ENCODE data around the gene TCTN2. TPM values are rescaled to one million over a fixed set of nuclear protein-coding genes. Genes with fewer than 3 reads are reported as not detected.

TCTN2 gene
- total and polyA plus RNA-seq, 10 of the 15 experiments (the other 5 are each of a cell fraction or from before 2014, with no cell fraction given): 0.55 to 5.5 (median 3.3) TPM

DNA sequence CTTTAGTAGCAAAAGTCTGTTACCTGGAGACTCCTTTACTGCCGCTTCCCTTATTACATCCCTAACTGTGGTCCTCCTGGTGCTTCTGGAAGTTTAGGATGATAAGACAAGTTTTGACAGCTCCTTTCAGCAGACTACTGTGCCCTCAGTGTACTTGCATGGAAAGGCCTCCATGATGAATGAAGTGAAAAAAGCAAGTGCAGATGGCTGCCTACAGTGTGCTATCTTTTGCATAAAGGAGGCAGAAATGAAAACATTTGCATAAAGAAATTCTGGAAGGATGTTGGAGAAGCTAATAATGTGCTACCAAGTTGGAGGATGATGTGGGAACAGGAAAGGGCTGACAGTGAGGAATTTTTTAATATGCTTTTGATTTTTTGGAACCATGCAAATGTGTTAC lies 4.5 kb downstream of the TCTN2 start:
- no peak overlapping the region for H2AFZ ChIP-seq (ENCODE audit: control insufficient read depth, low read depth, low read length)
- H3K27ac ChIP-seq (ENCODE audit: control insufficient read depth, insufficient read depth): no peak overlapping the region
- ChIA-PET CTCF (interaction anchor here (0.6 kb wide), 1 partner anchor 227 kb away, joined by 3 read pairs; no protein-coding TSS in a partner anchor), RAD21 (ENCODE audit: unreplicated experiment) (no interaction called here), SMC1A (ENCODE audit: uncharacterized antibody, unreplicated experiment) (no interaction called here), POLR2A (no interaction called here)
- H4K20me1 ChIP-seq (ENCODE audit: control insufficient read depth, insufficient read depth): no peaks in the 10 kb centered on the region
- peaks cover 5% of the 10 kb centered on the region; the same call in 1 of the 2 replicates for H3K4me1 ChIP-seq (ENCODE audit: control insufficient read depth, insufficient read depth, low read length)
- ATAC-seq (no peak), DNase-seq (ENCODE audit: low read depth, low spot score) (no peak), FAIRE-seq (no peak)
- no peaks in the 10 kb centered on the region; a peak in 1 of 4 replicates for H3K36me3 ChIP-seq (ENCODE audit: control insufficient read depth in 2 of 2, insufficient read depth in 2 of 2, low read length in 1 of 2)
- intact Hi-C loops (cut with micrococcal nuclease; ENCODE audit: unreplicated experiment) (no loop called here), in situ Hi-C loops (cut with MboI) (no loop called here)
- no peaks in the 10 kb centered on the region for H3K79me2 ChIP-seq (ENCODE audit: control insufficient read depth, insufficient read depth, low read length)
- no peak overlapping the region for H3K4me2 ChIP-seq (ENCODE audit: control insufficient read depth, insufficient read depth)
- no TSS peak for BruUV-seq (replicated peaks)
- H3K27me3 ChIP-seq (replicated peaks in 1 of 2; ENCODE audit: control insufficient read depth in 2 of 2, insufficient read depth in 2 of 2, low read length in 1 of 2): no peaks in the 10 kb centered on the region
- no peak overlapping the region for H3K4me3 ChIP-seq
- no peak overlapping the region for H3K9ac ChIP-seq (ENCODE audit: control insufficient read depth, insufficient read depth, low read length)
- no peaks in the 10 kb centered on the region for H3K9me3 ChIP-seq (replicated peaks; ENCODE audit: control insufficient read depth, insufficient read depth, low read length)
- 90% methylated on average over 1 of the region's 1 CpG for WGBS (ENCODE audit: insufficient coverage, insufficient replicate concordance, low lambda C conversion rate, missing lambda C conversion rate)
- no peak for TF ChIP-seq EP300 (IDR thresholded peaks at IDR 0.05; ENCODE audit: borderline replicate concordance in 1 of 2, control insufficient read depth in 1 of 2, low read depth in 2 of 2, low read length in 2 of 2)
- TF ChIP-seq, protein P1, sequence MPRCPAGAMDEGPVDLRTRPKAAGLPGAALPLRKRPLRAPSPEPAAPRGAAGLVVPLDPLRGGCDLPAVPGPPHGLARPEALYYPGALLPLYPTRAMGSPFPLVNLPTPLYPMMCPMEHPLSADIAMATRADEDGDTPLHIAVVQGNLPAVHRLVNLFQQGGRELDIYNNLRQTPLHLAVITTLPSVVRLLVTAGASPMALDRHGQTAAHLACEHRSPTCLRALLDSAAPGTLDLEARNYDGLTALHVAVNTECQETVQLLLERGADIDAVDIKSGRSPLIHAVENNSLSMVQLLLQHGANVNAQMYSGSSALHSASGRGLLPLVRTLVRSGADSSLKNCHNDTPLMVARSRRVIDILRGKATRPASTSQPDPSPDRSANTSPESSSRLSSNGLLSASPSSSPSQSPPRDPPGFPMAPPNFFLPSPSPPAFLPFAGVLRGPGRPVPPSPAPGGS (IDR thresholded peaks at IDR 0.05; ENCODE audit: borderline replicate concordance, insufficient read depth, low read depth, low read length, poor library complexity, severe bottlenecking): no peak
- no peak for TF ChIP-seq BACH1 (IDR thresholded peaks at IDR 0.05; ENCODE audit: borderline replicate concordance)
- TF ChIP-seq, protein P2, sequence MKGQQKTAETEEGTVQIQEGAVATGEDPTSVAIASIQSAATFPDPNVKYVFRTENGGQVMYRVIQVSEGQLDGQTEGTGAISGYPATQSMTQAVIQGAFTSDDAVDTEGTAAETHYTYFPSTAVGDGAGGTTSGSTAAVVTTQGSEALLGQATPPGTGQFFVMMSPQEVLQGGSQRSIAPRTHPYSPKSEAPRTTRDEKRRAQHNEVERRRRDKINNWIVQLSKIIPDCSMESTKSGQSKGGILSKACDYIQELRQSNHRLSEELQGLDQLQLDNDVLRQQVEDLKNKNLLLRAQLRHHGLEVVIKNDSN (IDR thresholded peaks at IDR 0.05; ENCODE audit: borderline replicate concordance, extremely low read length, insufficient read depth, low read depth, low read length): no peak
- TF ChIP-seq HDAC2 (IDR thresholded peaks at IDR 0.05): no peak
- no peak for TF ChIP-seq SIX5 (IDR thresholded peaks at IDR 0.05; ENCODE audit: low read depth, low read length, severe bottlenecking)
- no peak for TF ChIP-seq TCF7 (IDR thresholded peaks at IDR 0.05; ENCODE audit: borderline replicate concordance)
- no peak for TF ChIP-seq YY1 (IDR thresholded peaks at IDR 0.05; ENCODE audit: low read depth, low read length)
- TF ChIP-seq, protein P3, sequence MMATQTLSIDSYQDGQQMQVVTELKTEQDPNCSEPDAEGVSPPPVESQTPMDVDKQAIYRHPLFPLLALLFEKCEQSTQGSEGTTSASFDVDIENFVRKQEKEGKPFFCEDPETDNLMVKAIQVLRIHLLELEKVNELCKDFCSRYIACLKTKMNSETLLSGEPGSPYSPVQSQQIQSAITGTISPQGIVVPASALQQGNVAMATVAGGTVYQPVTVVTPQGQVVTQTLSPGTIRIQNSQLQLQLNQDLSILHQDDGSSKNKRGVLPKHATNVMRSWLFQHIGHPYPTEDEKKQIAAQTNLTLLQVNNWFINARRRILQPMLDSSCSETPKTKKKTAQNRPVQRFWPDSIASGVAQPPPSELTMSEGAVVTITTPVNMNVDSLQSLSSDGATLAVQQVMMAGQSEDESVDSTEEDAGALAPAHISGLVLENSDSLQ (IDR thresholded peaks at IDR 0.05): no peak
- TF ChIP-seq BCL11A (IDR thresholded peaks at IDR 0.05; ENCODE audit: low read depth, low read length): no peak
- TF ChIP-seq, protein P4, sequence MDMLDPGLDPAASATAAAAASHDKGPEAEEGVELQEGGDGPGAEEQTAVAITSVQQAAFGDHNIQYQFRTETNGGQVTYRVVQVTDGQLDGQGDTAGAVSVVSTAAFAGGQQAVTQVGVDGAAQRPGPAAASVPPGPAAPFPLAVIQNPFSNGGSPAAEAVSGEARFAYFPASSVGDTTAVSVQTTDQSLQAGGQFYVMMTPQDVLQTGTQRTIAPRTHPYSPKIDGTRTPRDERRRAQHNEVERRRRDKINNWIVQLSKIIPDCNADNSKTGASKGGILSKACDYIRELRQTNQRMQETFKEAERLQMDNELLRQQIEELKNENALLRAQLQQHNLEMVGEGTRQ (IDR thresholded peaks at IDR 0.05; ENCODE audit: borderline replicate concordance, low read depth, low read length): no peak
- TF ChIP-seq SREBF1 (IDR thresholded peaks at IDR 0.05; ENCODE audit: low read length): no peak
- TF ChIP-seq TBL1XR1 (IDR thresholded peaks at IDR 0.05; ENCODE audit: low read depth, low read length): no peak
- TF ChIP-seq NRF1 (conservative IDR thresholded peaks at IDR 0.05; ENCODE audit: low read depth, low read length): no peak
- TF ChIP-seq ESRRA (IDR thresholded peaks at IDR 0.05; ENCODE audit: low read length): no peak
- TF ChIP-seq SMC3 (IDR thresholded peaks at IDR 0.05; ENCODE audit: borderline replicate concordance, low read length): no peak
- TF ChIP-seq, protein P5, sequence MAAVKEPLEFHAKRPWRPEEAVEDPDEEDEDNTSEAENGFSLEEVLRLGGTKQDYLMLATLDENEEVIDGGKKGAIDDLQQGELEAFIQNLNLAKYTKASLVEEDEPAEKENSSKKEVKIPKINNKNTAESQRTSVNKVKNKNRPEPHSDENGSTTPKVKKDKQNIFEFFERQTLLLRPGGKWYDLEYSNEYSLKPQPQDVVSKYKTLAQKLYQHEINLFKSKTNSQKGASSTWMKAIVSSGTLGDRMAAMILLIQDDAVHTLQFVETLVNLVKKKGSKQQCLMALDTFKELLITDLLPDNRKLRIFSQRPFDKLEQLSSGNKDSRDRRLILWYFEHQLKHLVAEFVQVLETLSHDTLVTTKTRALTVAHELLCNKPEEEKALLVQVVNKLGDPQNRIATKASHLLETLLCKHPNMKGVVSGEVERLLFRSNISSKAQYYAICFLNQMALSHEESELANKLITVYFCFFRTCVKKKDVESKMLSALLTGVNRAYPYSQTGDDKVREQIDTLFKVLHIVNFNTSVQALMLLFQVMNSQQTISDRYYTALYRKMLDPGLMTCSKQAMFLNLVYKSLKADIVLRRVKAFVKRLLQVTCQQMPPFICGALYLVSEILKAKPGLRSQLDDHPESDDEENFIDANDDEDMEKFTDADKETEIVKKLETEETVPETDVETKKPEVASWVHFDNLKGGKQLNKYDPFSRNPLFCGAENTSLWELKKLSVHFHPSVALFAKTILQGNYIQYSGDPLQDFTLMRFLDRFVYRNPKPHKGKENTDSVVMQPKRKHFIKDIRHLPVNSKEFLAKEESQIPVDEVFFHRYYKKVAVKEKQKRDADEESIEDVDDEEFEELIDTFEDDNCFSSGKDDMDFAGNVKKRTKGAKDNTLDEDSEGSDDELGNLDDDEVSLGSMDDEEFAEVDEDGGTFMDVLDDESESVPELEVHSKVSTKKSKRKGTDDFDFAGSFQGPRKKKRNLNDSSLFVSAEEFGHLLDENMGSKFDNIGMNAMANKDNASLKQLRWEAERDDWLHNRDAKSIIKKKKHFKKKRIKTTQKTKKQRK (IDR thresholded peaks at IDR 0.05; ENCODE audit: low read depth, low read length): no peak
- no peak for TF ChIP-seq ZNF24 (IDR thresholded peaks at IDR 0.05)
